IPS-15b (cell line): ENCODE data around the gene DNAJB1.

ENCODE experiments used
- H3K27me3 ChIP-seq: one replicate; pipeline ENCODE4 v1.6.1; 2013; ENCODE audit warnings: low read length; ENCODE audit not compliant: control insufficient read depth, insufficient read depth
- H3K36me3 ChIP-seq: one replicate; pipeline ENCODE4 v1.6.1; 2013; ENCODE audit warnings: low read length; ENCODE audit not compliant: control insufficient read depth, insufficient read depth
- H3K4me1 ChIP-seq: one replicate; pipeline ENCODE4 v1.6.1; 2013; ENCODE audit warnings: mild to moderate bottlenecking, low read length; ENCODE audit not compliant: control insufficient read depth, insufficient read depth
- H3K4me3 ChIP-seq: one replicate; pipeline ENCODE4 v1.5.1; 2013; ENCODE audit warnings: low read depth, low read length
- H3K9ac ChIP-seq: one replicate; pipeline ENCODE4 v1.6.1; 2013; ENCODE audit warnings: low read depth, mild to moderate bottlenecking, low read length
- H3K9me3 ChIP-seq: one replicate; pipeline ENCODE4 v1.6.1; 2013; ENCODE audit warnings: mild to moderate bottlenecking, low read length; ENCODE audit not compliant: control insufficient read depth, insufficient read depth

DNAJB1 gene

GRCh38 chr19:14473073-14473977, 44.9 kb downstream of the DNAJB1 start:
- Histone ChIP-seq H3K9me3 (no peaks in the 10 kb centered on the region), H3K9ac (no peak overlapping the region), H3K36me3 (peaks cover 20% of the 10 kb centered on the region), H3K4me1 (peaks cover 3% of the 10 kb centered on the region), H3K4me3 (peak overlapping the region; percentile 59), H3K27me3 (no peaks in the 10 kb centered on the region)

- Histone ChIP-seq H3K9ac (peak overlapping the region; percentile 81), H3K36me3 (peaks cover 14% of the 10 kb centered on the region), H3K9me3 (no peaks in the 10 kb centered on the region), H3K27me3 (no peaks in the 10 kb centered on the region), H3K4me1 (peaks cover 3% of the 10 kb centered on the region), H3K4me3 (peak overlapping the region; percentile 59)
These were observed 45.8 kb downstream of the DNAJB1 start for GRCh38 chr19:14472202-14472938.

GRCh38 chr19:14471436-14472187, 46.6 kb downstream of the DNAJB1 start:
- Histone ChIP-seq H3K36me3 (peaks cover 14% of the 10 kb centered on the region), H3K9me3 (no peaks in the 10 kb centered on the region), H3K4me3 (no peak overlapping the region), H3K9ac (no peak overlapping the region), H3K4me1 (peaks cover 3% of the 10 kb centered on the region), H3K27me3 (no peaks in the 10 kb centered on the region)

GRCh38 chr19:14470031-14470876, 47.9 kb downstream of the DNAJB1 start:
- no peak overlapping the region for H3K4me3 ChIP-seq
- no peaks in the 10 kb centered on the region for H3K4me1 ChIP-seq
- H3K27me3 ChIP-seq: no peaks in the 10 kb centered on the region
- H3K9me3 ChIP-seq: no peaks in the 10 kb centered on the region
- peaks cover 20% of the 10 kb centered on the region for H3K36me3 ChIP-seq
- H3K9ac ChIP-seq: no peak overlapping the region

- Histone ChIP-seq H3K9ac (no peak overlapping the region), H3K9me3 (no peaks in the 10 kb centered on the region), H3K36me3 (peaks cover 28% of the 10 kb centered on the region), H3K27me3 (no peaks in the 10 kb centered on the region), H3K4me1 (no peaks in the 10 kb centered on the region), H3K4me3 (no peak overlapping the region)
These were observed 50.4 kb downstream of the DNAJB1 start for GRCh38 chr19:14467816-14468215.

GRCh38 chr19:14467391-14467790, 50.8 kb downstream of the DNAJB1 start:
- Histone ChIP-seq H3K9me3 (no peaks in the 10 kb centered on the region), H3K4me1 (no peaks in the 10 kb centered on the region), H3K4me3 (no peak overlapping the region), H3K27me3 (no peaks in the 10 kb centered on the region), H3K36me3 (peaks cover 28% of the 10 kb centered on the region), H3K9ac (no peak overlapping the region)
